OCI-LY1 (cell line): Measurements from ENCODE around the gene TACR1.

Experiments used
- EZH2 ChIP-seq: fragments of 200-600 bp; sonication (generic), shearing (Covaris generic); IDR thresholded peaks from 2 replicates; pipeline ENCODE4 v1.8.0; 2017; ENCODE audit warnings: borderline replicate concordance, mixed run types, mild to moderate bottlenecking, antibody characterized with exemption, low read length, moderate library complexity, mixed read lengths
- TF ChIP-seq, protein P1 (sequence below): fragments of 200-600 bp; sonication (generic), shearing (Covaris generic); IDR thresholded peaks from 2 replicates; pipeline ENCODE4 v1.5.1; 2017; ENCODE audit warnings: mild to moderate bottlenecking, antibody characterized with exemption, low read length, moderate library complexity, mixed read lengths

DNA sequence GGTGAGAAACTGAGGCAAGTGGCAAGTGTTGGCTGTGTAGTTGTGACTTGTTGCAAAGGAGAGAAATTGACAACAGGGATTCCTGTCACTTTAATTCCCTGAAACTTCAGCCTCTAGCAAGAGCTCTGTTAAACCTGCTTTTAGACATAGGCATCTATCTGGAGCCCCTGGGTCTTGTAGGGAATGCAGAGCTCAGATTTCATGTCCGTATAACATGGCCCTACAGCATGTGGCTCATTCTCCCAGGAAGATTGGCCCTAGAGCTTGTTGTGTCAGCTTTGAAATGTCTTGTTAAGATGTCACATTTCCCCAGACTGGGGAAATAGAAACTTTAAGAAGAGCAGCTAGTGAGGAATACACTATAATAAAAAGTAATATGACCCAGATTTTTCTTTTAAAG lies 125.1 kb downstream of the TACR1 start:
- no peak for TF ChIP-seq EZH2
- TF ChIP-seq, protein P1, sequence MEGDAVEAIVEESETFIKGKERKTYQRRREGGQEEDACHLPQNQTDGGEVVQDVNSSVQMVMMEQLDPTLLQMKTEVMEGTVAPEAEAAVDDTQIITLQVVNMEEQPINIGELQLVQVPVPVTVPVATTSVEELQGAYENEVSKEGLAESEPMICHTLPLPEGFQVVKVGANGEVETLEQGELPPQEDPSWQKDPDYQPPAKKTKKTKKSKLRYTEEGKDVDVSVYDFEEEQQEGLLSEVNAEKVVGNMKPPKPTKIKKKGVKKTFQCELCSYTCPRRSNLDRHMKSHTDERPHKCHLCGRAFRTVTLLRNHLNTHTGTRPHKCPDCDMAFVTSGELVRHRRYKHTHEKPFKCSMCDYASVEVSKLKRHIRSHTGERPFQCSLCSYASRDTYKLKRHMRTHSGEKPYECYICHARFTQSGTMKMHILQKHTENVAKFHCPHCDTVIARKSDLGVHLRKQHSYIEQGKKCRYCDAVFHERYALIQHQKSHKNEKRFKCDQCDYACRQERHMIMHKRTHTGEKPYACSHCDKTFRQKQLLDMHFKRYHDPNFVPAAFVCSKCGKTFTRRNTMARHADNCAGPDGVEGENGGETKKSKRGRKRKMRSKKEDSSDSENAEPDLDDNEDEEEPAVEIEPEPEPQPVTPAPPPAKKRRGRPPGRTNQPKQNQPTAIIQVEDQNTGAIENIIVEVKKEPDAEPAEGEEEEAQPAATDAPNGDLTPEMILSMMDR = no peak
